Measurements from ENCODE around the gene UNKL.
"Not testable (repeated sequence)": the region's sequence is repeated elsewhere in the genome, so short reads cannot be mapped to it uniquely, and the experiment has no call there.

The UNKL gene

DNA sequence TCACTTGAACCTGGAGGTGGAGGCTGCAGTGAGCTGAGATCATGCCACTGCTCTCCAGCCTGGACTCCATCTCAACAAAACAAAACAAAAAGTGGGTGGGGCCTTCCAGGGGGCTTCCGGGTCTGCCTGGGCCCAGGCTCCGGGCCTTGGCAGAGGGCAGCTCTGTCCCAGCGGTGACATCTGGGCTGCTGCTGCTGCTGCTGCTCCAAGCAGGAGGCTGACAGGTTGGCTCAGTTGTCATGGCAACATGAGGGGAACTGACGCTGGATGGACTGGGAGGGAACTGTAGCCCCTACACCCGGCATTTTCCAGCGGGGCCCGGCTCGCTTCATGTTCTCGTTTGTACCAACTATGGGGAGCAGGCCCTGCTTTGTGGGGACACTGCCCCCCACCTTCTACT is 77.0 kb downstream of the UNKL start:
- DNase-seq (ENCODE audit: low spot score): no peak

DNA sequence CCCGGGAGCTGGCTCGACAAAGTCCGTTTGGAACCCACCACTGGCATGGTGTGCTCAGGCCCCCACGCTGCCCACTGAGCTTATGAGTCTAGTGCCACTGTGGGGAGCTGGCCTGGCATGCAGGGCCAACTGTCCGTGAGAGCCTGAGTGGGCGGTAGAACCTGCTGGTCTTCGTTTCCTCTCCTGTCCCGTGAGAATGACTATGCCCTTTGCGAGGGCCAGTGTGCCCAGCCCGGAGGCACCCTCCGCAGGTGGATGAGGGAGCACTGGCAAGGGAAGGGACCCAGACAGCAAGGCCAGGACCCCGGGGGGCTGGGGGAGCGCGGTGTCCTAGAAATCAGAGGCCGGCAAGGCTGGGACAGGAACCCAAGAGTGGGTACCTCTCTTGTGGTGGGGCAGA is 77.9 kb downstream of the UNKL start:
- no peak for DNase-seq (ENCODE audit: low spot score)

- no peak for DNase-seq (ENCODE audit: low spot score)
Observed at GRCh38 chr16:1335996-1336395, 78.5 kb downstream of the UNKL start.

DNA sequence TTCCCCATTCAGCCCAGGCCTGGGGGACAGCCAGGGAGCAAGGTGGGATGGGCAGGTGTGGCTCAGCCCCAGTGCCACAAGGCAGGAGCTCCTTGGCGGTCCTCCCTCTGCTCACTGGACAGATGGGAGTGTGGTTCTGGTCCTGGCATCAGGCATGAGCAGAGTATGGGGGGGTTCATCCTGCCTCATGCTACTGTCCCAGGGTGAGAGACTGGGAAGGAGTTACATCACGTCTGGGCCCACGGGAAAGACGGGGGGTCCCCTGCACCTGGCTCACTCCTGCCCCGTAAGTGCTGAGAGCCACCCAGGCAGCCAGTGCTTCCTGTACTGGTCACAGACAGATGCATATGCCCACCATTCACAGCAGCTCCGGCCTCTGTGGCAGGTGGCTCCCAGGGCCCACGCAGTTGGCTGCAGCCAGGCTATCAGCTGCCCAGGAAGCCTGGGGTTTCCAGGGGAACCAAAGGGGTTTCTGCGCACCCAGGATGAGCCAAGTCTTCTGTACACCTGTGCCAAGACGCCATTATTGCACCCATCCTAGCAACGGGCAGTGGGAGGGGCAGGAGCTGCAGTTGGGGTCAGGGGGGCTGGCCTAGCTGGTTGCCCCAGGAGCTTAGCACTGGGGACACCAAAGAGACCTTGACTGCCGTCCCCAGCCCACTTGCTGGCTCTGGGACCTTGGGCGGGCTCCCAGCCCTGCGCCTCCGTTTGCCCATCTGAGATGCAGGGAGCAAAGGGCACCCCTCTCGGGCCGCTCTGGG is 79.1 kb downstream of the UNKL start:
- DNase-seq (ENCODE audit: low spot score): no peak

- no peak for DNase-seq (ENCODE audit: low spot score)
Observed at GRCh38 chr16:1334739-1335138, 79.8 kb downstream of the UNKL start.

GRCh38 chr16:1333854-1334700 is 80.4 kb downstream of the UNKL start:
- no peak for DNase-seq (ENCODE audit: low spot score)

DNA sequence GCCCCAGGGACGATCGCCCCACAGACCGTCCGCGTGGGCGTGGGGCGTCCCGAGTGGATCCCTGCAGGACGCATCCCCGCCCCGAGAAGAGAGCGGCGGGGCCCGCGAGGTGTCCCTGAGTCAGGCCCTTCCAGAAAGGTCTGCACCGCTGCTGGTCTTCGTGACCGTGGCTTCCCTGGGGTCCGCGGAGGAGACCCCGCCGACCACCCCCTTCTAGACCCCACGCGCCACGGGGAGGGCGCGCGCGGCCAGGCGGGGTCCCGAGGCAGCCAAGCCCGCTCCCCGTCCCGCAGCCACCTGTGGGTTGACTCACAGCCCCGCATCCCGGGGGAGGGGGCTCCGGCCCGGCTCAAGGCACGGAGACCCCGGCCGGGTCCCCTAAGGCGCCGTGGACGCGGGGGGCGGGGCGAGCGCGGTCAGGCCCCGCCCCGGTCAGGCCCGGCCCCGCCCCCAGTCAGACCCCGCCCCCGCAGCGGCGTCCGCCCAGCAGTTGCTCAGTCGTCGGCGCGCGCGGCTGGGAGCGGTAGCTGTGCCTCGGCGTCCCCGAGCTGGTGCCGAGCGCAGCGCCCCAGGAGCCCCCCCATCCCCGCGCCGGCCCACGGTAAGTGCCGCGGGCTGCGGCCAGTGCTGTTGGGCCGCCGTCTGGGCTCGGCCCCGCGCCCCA is 81.2 kb downstream of the UNKL start, which contains the start of gene BAIAP3:
BAIAP3 (plus strand) TSS at position 497 of the 664 bp plus-strand sequence. CDS start 4,905 bp downstream, outside the sequence.
- no peak for DNase-seq (ENCODE audit: low spot score)

DNA sequence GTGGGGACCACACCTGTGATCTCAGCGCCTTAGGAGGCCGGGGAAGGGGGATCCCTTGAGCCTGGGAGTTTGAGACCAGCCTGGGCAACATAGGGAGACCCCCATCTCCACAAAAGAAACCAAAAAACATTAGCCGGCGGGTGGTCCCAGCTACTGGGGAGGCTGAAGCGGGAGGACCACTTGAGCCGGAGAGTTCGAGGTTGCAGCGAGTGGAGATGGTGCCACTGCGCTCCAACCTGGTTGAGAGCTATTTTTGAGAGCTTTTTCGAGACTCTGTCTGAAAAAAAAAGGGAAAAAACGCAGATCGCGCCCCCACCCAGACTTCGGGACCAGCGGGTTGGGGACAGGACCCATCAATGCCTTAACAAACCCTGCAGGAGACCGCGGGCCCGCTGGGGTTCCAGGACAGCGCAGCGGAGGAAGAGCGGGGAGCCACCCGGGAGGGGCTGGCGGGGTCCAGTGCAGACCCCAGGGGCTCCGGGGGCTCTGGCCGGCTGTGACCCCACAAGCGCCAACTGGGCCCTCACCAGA is 81.8 kb downstream of the UNKL start:
- no peak for DNase-seq (ENCODE audit: low spot score)

DNA sequence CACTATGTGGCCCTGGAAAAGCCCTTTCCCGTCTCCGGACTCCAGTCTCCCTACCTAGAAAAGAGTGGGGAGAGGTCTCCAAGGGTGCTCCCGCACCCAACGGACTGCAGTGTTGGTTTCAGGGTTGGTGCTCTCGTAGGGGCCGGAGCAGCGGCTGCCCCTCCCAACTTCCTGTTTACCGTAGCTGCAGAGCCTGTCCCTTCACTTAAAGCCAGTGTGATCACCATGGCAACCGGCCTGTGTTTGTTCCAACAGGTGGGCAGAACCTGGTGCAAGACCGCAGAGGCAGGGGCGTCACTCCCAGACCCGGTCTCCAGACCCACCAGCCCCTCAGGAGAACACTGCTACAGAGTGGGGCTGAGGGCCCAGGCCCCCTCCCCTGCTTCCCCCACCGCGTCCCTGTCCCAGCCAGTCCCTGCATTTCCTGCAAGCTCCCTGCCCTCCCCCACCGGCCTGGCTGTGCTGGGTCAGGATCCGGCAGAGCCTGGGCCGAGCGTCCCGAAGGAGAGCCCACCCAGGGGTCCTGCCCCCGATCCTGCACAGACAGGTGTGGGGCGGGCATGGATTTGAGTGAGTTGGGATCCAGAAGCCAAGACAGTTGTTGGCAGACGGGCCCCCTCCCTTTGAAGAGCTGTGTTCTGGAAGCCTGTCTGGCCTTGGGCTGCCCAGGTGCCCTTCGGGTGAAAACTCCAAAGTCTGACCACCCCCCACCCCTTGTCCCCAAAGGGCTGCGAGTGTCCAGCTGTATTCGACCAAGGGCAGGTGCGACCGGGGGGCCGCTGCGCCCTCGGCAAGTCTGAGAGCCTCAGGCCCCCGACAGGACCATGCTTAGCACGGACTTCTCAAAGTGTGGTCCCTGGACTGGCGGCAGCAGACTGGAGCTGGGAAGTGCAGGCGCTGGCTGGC is 82.5 kb downstream of the UNKL start:
- DNase-seq (ENCODE audit: low spot score): no peak

DNA sequence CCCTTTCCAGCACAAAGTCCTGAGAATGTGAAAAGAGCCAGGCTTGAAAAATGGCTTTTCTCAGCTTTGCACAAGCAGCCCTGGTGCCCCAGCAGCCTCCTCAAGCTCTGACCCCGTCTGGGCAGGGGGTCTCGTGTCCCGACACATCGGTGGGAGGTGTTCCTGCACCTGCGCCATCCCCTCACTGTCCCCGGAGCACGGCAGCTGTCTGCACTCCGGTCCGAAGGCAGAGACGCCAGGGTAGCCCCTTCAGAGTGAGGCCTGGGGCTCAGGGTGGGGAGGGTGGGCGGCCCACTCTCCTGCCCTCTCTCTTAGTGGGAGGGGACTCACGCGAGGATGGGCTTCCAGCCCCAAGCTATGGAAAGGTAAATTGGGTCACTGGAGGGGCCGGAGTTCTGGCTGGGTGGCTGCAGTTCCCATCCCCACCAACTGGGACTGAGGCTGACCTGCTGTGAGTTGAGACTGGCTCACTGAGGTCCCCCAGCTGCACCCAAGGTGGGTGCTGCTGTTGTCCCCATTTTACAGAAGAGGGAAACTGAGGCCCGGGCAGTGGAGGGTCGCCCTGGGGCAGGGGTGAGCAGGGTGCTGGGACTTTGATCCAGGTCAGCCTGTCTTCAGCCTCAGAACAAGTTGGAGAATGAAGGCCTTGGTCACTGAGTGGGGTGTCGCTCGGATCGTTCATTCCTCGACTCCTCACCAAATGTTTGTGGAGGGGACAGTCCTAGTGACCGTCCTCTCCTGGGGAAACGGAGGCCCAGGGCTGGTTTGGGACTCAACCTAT is 83.4 kb downstream of the UNKL start:
- DNase-seq (ENCODE audit: low spot score): no peak

DNA sequence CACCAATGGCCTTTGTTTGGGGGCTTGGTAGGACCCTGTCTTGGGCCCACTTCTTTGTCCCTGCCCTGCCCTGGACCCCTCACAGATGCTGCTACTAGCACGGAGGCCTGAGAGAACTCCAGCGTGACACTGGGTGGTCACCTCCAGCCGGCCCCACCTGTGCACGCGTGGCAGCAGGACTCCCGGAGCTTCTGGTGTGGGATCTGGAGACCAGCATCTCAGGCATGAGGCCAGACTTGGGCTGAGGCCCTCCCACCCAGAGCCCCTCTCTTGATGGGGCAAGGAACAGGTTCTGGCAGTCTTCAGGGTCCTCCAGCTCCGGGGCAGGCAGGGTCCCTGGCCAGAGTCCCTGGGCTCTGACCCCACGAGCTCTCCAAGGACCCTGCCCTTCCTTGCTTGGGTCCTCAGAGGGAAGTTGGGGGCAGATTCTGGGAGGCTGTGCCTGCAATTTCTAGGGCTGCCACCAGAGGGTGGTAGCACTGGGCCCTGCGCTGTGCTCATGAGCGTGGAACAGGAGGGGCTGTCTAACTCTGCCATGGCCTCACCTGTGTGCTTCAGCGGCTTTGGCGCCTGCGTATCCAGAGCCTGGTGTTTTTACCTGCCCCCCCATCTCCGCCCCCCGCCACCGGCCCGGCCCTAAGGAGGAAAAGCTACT is 84.1 kb downstream of the UNKL start:
- DNase-seq (ENCODE audit: low spot score): no peak

DNA sequence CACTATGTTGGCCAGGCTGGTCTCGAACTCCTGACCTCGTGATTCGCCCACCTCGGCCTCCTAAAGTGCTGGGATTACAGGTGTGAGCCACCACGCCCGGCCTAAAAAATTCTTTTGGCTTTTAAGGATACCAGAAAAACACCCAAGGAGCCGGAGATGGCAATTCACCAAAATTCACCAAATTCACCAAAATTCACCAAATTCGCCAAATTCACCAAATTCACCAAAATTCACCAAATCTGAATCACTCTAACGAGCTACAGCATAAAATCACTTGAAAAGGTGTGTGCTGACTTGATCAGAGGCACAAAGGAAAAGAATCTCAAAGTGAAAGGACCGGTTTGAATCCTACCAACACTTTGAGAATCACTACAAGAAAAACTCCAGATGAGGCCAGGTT is 85.5 kb downstream of the UNKL start:
- DNase-seq (ENCODE audit: low spot score): not testable (repeated sequence)

DNA sequence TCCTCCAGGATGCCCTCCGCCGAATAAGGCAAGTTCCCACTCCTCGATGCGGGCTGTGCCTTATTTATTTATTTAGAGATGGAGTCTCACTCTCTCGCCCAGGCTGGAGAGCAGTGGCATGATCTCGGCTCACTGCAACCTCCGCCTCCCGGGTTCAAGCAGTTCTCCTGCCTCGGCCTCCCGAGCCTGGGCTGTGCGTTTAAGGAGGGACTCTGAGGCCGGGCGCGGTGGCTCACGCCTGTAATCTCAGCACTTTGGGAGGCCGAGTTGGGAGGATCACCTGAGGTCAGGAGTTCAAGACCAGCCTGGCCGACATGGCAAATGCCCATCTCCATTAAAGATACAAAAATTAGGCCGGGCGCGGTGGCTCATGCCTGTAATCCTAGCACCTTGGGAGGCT is 86.4 kb downstream of the UNKL start:
- not testable (repeated sequence) for DNase-seq (ENCODE audit: low spot score)

DNA sequence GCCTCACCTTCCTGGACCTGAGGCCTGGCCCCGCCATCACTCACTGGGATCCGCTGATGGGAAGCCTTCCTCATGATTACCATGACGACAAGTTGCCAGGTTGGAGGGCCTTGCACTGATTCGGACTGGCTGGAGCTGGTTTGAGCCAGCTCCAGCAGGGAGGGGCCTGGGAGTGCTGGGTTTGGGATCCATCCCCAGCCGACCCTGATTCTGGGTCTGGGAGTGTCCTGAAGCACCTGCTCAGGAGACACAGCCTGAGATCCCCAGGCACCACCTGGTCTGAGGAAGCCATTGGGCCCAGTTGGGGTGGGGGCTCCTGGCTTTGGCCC is 86.9 kb downstream of the UNKL start:
- DNase-seq (ENCODE audit: low spot score): no peak

GRCh38 chr16:1326946-1327618 is 87.4 kb downstream of the UNKL start:
- no peak for DNase-seq (ENCODE audit: low spot score)

DNA sequence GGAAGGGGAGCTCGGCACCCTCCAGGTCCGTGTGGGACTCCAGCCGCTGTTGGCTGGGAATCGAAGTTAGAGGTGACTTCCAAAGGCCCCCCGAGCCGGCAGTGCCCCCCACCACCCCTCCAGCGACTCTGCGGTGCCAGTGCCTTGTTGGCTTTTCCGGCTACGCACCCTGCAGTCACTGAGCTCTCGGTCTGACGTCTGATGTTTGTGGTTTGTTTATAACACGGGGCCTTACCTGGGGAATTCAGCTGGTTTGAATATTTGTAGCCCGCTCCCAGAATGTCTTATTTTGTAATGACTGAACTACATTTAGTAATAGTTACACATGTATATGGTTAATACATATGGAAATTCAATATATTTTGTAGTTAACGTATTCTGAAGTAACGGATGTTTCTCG is 88.1 kb downstream of the UNKL start:
- DNase-seq (ENCODE audit: low spot score): no peak

- no peak for DNase-seq (ENCODE audit: low spot score)
Observed at GRCh38 chr16:1325673-1326371, 88.7 kb downstream of the UNKL start.

DNA sequence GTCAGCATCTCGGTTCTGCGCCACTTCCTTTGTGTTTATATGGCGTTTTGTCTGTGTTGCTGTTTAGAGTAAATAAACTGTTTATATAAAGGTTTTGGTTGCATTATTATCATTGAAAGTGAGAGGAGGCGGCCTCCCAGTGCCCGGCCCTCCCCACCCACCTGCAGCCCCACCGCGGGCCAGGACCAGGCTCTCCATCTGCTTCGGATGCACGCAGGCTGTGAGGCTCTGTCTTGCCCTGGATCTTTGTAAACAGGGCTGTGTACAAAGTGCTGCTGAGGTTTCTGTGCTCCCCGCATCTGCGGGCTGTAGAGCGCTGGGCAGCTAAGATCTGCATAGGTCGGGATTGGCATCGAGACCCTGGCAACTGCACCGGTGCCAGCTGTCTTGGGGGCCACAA is 89.2 kb downstream of the UNKL start:
- no peak for DNase-seq (ENCODE audit: low spot score)

GRCh38 chr16:1324286-1324826 is 90.1 kb downstream of the UNKL start:
- DNase-seq (ENCODE audit: low spot score): no peak

Measured in left forelimb (tissue), 1 donor.